A549 treated with GW870086 at 1 μM for 4 hours (cell line): ENCODE data around the gene LRFN4. TPM values are rescaled to one million over a fixed set of nuclear protein-coding genes. Genes with fewer than 3 reads are reported as not detected.

ENCODE experiments used
- total RNA-seq: library from RNA; stranded (reverse); fragments of 200-300 nt; extraction: Qiagen RNA extraction; gene quantifications from 5 replicates; pipeline ENCODE4 v1.2.3, GENCODE V29; 2022; ENCODE audit warnings: low read depth

LRFN4 gene
- 84.6 to 115 TPM (median 106 TPM) in 5 replicates for total RNA-seq

GRCh38 chr11:66856496-66857233, at the start of gene LRFN4:
TSS of gene LRFN4 (plus strand) at chr11:66857064. CDS start at chr11:66857745, 681 bp downstream.

DNA sequence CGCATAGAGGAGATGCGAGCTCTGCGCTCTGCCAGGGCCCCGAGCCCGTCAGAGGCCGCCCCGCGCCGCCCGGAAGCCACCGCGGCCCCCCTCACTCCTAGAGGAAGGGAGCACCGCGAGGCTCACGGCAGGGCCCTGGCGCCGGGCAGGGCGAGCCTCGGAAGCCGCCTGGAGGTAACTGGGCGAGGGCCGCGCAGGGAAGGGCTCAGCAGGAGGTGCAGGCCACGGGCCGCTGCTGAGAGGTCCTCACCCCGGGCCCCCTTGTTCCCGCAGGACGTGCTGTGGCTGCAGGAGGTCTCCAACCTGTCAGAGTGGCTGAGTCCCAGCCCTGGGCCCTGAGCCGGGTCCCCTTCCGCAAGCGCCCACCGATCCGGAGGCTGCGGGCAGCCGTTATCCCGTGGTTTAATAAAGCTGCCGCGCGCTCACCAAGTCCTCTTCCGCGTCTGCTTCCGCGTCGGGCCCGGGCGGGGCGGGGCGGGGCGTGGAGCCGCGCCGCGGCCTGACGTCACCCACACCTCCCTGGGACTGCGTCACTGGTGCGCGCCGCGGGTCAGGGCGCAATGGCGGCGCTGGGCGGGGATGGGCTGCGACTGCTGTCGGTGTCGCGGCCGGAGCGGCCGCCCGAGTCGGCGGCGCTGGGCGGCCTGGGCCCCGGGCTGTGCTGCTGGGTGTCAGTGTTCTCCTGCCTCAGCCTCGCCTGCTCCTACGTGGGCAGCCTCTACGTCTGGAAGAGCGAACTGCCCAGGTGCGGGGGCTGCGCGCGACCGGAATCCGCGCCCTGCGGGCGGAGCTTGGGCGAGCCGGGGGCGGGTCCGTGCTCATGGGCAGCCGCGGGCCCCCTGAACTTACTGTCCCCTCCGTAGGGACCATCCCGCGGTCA, 13.7 kb upstream of the LRFN4 start, which contains the start of gene RCE1:
TSS of gene RCE1 (plus strand) at position 546 of the 880 bp plus-strand sequence. CDS start at position 561, 15 bp downstream.

Other genes starting within 250 kb of the LRFN4 start
- 59.5 to 81.7 TPM (median 68.6 TPM) in 5 replicates for gene RBM14, start 240.4 kb upstream of the LRFN4 start, total RNA-seq
- 133 to 146 TPM (median 135 TPM) in 5 replicates for gene RBM4, start 218.4 kb upstream of the LRFN4 start, total RNA-seq
- gene RBM4B, start 179.2 kb upstream of the LRFN4 start, total RNA-seq: 18.5 to 19.9 TPM (median 18.9 TPM) in 5 replicates
- gene SPTBN2, start 127.8 kb upstream of the LRFN4 start, total RNA-seq: 8.0 to 11.7 TPM (median 9.5 TPM) in 5 replicates
- gene RCE1, start 13.6 kb upstream of the LRFN4 start, total RNA-seq: 40.7 to 57.5 TPM (median 53.9 TPM) in 5 replicates
- gene PC, start 101.3 kb downstream of the LRFN4 start, total RNA-seq: 32.8 to 42.0 TPM (median 38.6 TPM) in 5 replicates
- 60.1 to 99.8 TPM (median 85.5 TPM) in 5 replicates for gene C11orf86, start 118.2 kb downstream of the LRFN4 start, total RNA-seq
- gene SYT12, start 166.1 kb downstream of the LRFN4 start, total RNA-seq: 17.9 to 29.6 TPM (median 25.7 TPM) in 5 replicates
- 42.7 to 53.3 TPM (median 51.1 TPM) in 5 replicates for gene RHOD, start 199.8 kb downstream of the LRFN4 start, total RNA-seq